ENCODE results near the gene ATP13A5.

The ATP13A5 gene

DNA sequence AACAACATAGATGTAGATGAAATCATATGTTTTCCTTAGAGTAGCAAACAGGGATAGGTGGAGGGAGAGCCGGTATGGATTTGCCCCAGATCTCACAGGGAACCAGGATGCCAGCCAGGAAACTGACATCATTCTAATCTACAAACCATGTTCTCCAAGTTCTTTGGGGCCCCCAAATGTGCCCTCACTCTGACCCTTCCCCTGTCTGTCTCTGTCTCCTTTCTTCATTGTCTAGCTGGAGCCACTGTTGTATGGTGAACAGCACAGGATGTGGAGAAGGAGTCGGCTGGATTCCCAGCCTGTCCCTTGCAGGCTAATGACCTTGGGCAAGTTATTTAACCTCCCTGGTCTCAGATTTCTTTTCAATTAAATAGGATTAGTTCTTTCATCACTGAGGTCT lies 962 bp downstream of the ATP13A5 start:
- no peak overlapping the region for H3K27ac ChIP-seq (replicated peaks; ENCODE audit: low read length)
- DNase-seq (ENCODE audit: low spot score) = no peak
- H3K27me3 ChIP-seq (ENCODE audit: control insufficient read depth in 3 of 3, insufficient read depth in 3 of 3, low read depth in 1 of 3, low read length in 3 of 3) = no peaks in the 10 kb centered on the region
- H3K79me1 ChIP-seq (ENCODE audit: low read depth, low read length) = no peaks in the 10 kb centered on the region
- H3K36me3 ChIP-seq (replicated peaks in 1 of 2; ENCODE audit: control insufficient read depth in 2 of 2, insufficient read depth in 2 of 2, low read length in 2 of 2) = no peaks in the 10 kb centered on the region
- H3K9ac ChIP-seq (ENCODE audit: low read depth, low read length, poor library complexity) = no peak overlapping the region
- H2BK120ac ChIP-seq (ENCODE audit: low read depth, low read length) = no peak overlapping the region
- no peak overlapping the region for H3K23ac ChIP-seq (ENCODE audit: low read depth, low read length, poor library complexity)
- H4K8ac ChIP-seq (ENCODE audit: low read depth, low read length) = no peak overlapping the region
- no peak overlapping the region for H3K4ac ChIP-seq (ENCODE audit: low read length)
- WGBS, 2 donors (ENCODE audit: extremely low coverage in 2 of 2, insufficient read length in 2 of 2, insufficient replicate concordance in 1 of 2) = no CpG with 5 or more reads among the region's 2 CpGs
- no peaks in the 10 kb centered on the region for H3K4me1 ChIP-seq (ENCODE audit: control insufficient read depth in 2 of 2, insufficient read depth in 1 of 2, low read depth in 1 of 2, low read length in 2 of 2)
- no peak overlapping the region for H2BK12ac ChIP-seq (ENCODE audit: low read length)
- no peak overlapping the region for H3K18ac ChIP-seq (ENCODE audit: low read length)
- no peak overlapping the region for H4K91ac ChIP-seq (ENCODE audit: low read depth, low read length, poor library complexity)
- no peak overlapping the region for H3K4me3 ChIP-seq (ENCODE audit: low read length in 2 of 2)
- no peak overlapping the region for H2AK5ac ChIP-seq (ENCODE audit: low read depth, low read length)
- H2AFZ ChIP-seq (ENCODE audit: low read length) = no peak overlapping the region
- H2BK5ac ChIP-seq (ENCODE audit: low read length) = no peak overlapping the region
- no peaks in the 10 kb centered on the region for H3K9me3 ChIP-seq (replicated peaks in 1 of 2; ENCODE audit: control insufficient read depth in 2 of 2, insufficient read depth in 1 of 2, low read depth in 1 of 2, low read length in 2 of 2)
- H2BK15ac ChIP-seq (ENCODE audit: low read length) = no peak overlapping the region
- no peak overlapping the region for H3K4me2 ChIP-seq (ENCODE audit: insufficient read depth, low read length, poor library complexity, severe bottlenecking)
- H3K14ac ChIP-seq (ENCODE audit: low read length) = no peak overlapping the region

GRCh38 chr3:193375614-193376013 lies 2.9 kb downstream of the ATP13A5 start:
- Histone ChIP-seq H3K4me3 (ENCODE audit: low read length in 2 of 2) (no peak overlapping the region), H3K79me1 (ENCODE audit: low read depth, low read length) (no peaks in the 10 kb centered on the region), H4K91ac (ENCODE audit: low read depth, low read length, poor library complexity) (no peak overlapping the region), H2BK5ac (ENCODE audit: low read length) (no peak overlapping the region), H2BK120ac (ENCODE audit: low read depth, low read length) (no peak overlapping the region), H3K9me3 (replicated peaks in 1 of 2; ENCODE audit: control insufficient read depth in 2 of 2, insufficient read depth in 1 of 2, low read depth in 1 of 2, low read length in 2 of 2) (no peaks in the 10 kb centered on the region), H3K4ac (ENCODE audit: low read length) (no peak overlapping the region), H3K14ac (ENCODE audit: low read length) (no peak overlapping the region), H3K18ac (ENCODE audit: low read length) (no peak overlapping the region), H2AK5ac (ENCODE audit: low read depth, low read length) (no peak overlapping the region), H4K8ac (ENCODE audit: low read depth, low read length) (no peak overlapping the region), H2BK12ac (ENCODE audit: low read length) (no peak overlapping the region), H2AFZ (ENCODE audit: low read length) (no peak overlapping the region), H3K36me3 (replicated peaks in 1 of 2; ENCODE audit: control insufficient read depth in 2 of 2, insufficient read depth in 2 of 2, low read length in 2 of 2) (no peaks in the 10 kb centered on the region), H3K27me3 (ENCODE audit: control insufficient read depth in 3 of 3, insufficient read depth in 3 of 3, low read depth in 1 of 3, low read length in 3 of 3) (no peaks in the 10 kb centered on the region), H2BK15ac (ENCODE audit: low read length) (no peak overlapping the region), H3K23ac (ENCODE audit: low read depth, low read length, poor library complexity) (no peak overlapping the region), H3K27ac (replicated peaks; ENCODE audit: low read length) (no peak overlapping the region), H3K4me1 (ENCODE audit: control insufficient read depth in 2 of 2, insufficient read depth in 1 of 2, low read depth in 1 of 2, low read length in 2 of 2) (no peaks in the 10 kb centered on the region), H3K9ac (ENCODE audit: low read depth, low read length, poor library complexity) (no peak overlapping the region), H3K4me2 (ENCODE audit: insufficient read depth, low read length, poor library complexity, severe bottlenecking) (no peak overlapping the region)
- DNase-seq (ENCODE audit: low spot score) = no peak
- WGBS, 2 donors (ENCODE audit: extremely low coverage in 2 of 2, insufficient read length in 2 of 2, insufficient replicate concordance in 1 of 2) = no CpG with 5 or more reads among the region's 8 CpGs

DNA sequence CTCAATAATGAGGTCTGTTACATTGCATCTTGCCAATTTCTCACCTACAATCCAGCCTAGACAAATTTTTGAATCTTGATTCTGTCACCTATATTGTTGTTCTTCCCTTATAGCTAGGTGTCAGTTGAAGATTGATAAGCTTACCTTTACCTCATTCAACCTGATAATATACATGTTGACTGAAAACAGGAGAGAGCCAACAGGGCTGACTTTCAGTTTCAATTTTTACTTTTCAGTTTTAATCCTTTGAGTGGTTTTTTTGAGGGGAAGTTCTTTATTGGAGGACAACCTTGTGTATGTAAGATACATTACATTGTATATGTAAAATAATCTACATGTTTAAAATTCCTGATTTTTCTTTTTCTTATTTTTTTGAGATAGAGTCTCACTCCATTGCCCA lies 5.8 kb downstream of the ATP13A5 start:
- H3K27ac ChIP-seq (replicated peaks; ENCODE audit: low read length) = no peak overlapping the region
- H2BK120ac ChIP-seq (ENCODE audit: low read depth, low read length) = no peak overlapping the region
- no peak overlapping the region for H2AK5ac ChIP-seq (ENCODE audit: low read depth, low read length)
- no peak overlapping the region for H4K8ac ChIP-seq (ENCODE audit: low read depth, low read length)
- H2BK12ac ChIP-seq (ENCODE audit: low read length) = no peak overlapping the region
- H2AFZ ChIP-seq (ENCODE audit: low read length) = no peak overlapping the region
- no peak overlapping the region for H3K14ac ChIP-seq (ENCODE audit: low read length)
- H3K4me3 ChIP-seq (ENCODE audit: low read length in 2 of 2) = no peak overlapping the region
- H2BK5ac ChIP-seq (ENCODE audit: low read length) = no peak overlapping the region
- DNase-seq (ENCODE audit: low spot score) = no peak
- no peak overlapping the region for H3K4me2 ChIP-seq (ENCODE audit: insufficient read depth, low read length, poor library complexity, severe bottlenecking)
- H3K36me3 ChIP-seq (replicated peaks in 1 of 2; ENCODE audit: control insufficient read depth in 2 of 2, insufficient read depth in 2 of 2, low read length in 2 of 2) = no peaks in the 10 kb centered on the region
- no peak overlapping the region for H4K91ac ChIP-seq (ENCODE audit: low read depth, low read length, poor library complexity)
- H3K23ac ChIP-seq (ENCODE audit: low read depth, low read length, poor library complexity) = no peak overlapping the region
- H3K27me3 ChIP-seq (ENCODE audit: control insufficient read depth in 3 of 3, insufficient read depth in 3 of 3, low read depth in 1 of 3, low read length in 3 of 3) = no peaks in the 10 kb centered on the region
- no peak overlapping the region for H3K4ac ChIP-seq (ENCODE audit: low read length)
- H2BK15ac ChIP-seq (ENCODE audit: low read length) = no peak overlapping the region
- H3K18ac ChIP-seq (ENCODE audit: low read length) = no peak overlapping the region
- H3K9me3 ChIP-seq (replicated peaks in 1 of 2; ENCODE audit: control insufficient read depth in 2 of 2, insufficient read depth in 1 of 2, low read depth in 1 of 2, low read length in 2 of 2) = no peaks in the 10 kb centered on the region
- no peak overlapping the region for H3K9ac ChIP-seq (ENCODE audit: low read depth, low read length, poor library complexity)
- H3K79me1 ChIP-seq (ENCODE audit: low read depth, low read length) = no peaks in the 10 kb centered on the region
- H3K4me1 ChIP-seq (ENCODE audit: control insufficient read depth in 2 of 2, insufficient read depth in 1 of 2, low read depth in 1 of 2, low read length in 2 of 2) = no peaks in the 10 kb centered on the region

GRCh38 chr3:193367868-193368267 lies 10.7 kb downstream of the ATP13A5 start:
- no peak overlapping the region for H4K8ac ChIP-seq (ENCODE audit: low read depth, low read length)
- H4K91ac ChIP-seq (ENCODE audit: low read depth, low read length, poor library complexity) = no peak overlapping the region
- H3K14ac ChIP-seq (ENCODE audit: low read length) = no peak overlapping the region
- no peak overlapping the region for H3K9ac ChIP-seq (ENCODE audit: low read depth, low read length, poor library complexity)
- no peak overlapping the region for H2AK5ac ChIP-seq (ENCODE audit: low read depth, low read length)
- no peak overlapping the region for H3K4me2 ChIP-seq (ENCODE audit: insufficient read depth, low read length, poor library complexity, severe bottlenecking)
- H3K4me1 ChIP-seq (ENCODE audit: control insufficient read depth in 2 of 2, insufficient read depth in 1 of 2, low read depth in 1 of 2, low read length in 2 of 2) = no peaks in the 10 kb centered on the region
- no peaks in the 10 kb centered on the region for H3K79me1 ChIP-seq (ENCODE audit: low read depth, low read length)
- no peaks in the 10 kb centered on the region for H3K9me3 ChIP-seq (replicated peaks in 1 of 2; ENCODE audit: control insufficient read depth in 2 of 2, insufficient read depth in 1 of 2, low read depth in 1 of 2, low read length in 2 of 2)
- H3K27ac ChIP-seq (replicated peaks; ENCODE audit: low read length) = no peak overlapping the region
- no peak overlapping the region for H3K4ac ChIP-seq (ENCODE audit: low read length)
- no peak overlapping the region for H3K23ac ChIP-seq (ENCODE audit: low read depth, low read length, poor library complexity)
- H2BK12ac ChIP-seq (ENCODE audit: low read length) = no peak overlapping the region
- no peak overlapping the region for H2BK15ac ChIP-seq (ENCODE audit: low read length)
- WGBS, 2 donors (ENCODE audit: extremely low coverage in 2 of 2, insufficient read length in 2 of 2, insufficient replicate concordance in 1 of 2) = no CpG with 5 or more reads among the region's 1 CpG
- H3K4me3 ChIP-seq (ENCODE audit: low read length in 2 of 2) = no peak overlapping the region
- H2BK120ac ChIP-seq (ENCODE audit: low read depth, low read length) = no peak overlapping the region
- DNase-seq (ENCODE audit: low spot score) = no peak
- H3K27me3 ChIP-seq (ENCODE audit: control insufficient read depth in 3 of 3, insufficient read depth in 3 of 3, low read depth in 1 of 3, low read length in 3 of 3) = no peaks in the 10 kb centered on the region
- H2BK5ac ChIP-seq (ENCODE audit: low read length) = no peak overlapping the region
- H3K18ac ChIP-seq (ENCODE audit: low read length) = no peak overlapping the region
- no peak overlapping the region for H2AFZ ChIP-seq (ENCODE audit: low read length)
- H3K36me3 ChIP-seq (replicated peaks in 1 of 2; ENCODE audit: control insufficient read depth in 2 of 2, insufficient read depth in 2 of 2, low read length in 2 of 2) = no peaks in the 10 kb centered on the region

Measured in neuronal stem cell (in vitro differentiated cells).